Testis (tissue), 2 donors: ENCODE data around the gene HNF1B.

Experiments used
- POLR2A ChIP-seq: fragments of 450-650 bp; IDR thresholded peaks from one replicate; pipeline ENCODE4 v1.6.1; 2017; ENCODE audit warnings: antibody characterized with exemption, mild to moderate bottlenecking, moderate library complexity
- TF ChIP-seq, protein P1 (sequence below), 3 experiments: fragments of 450-650 bp in 2 of 3; fragments of 200-600 bp in 1 of 3; sonication (generic) in 1 of 3; IDR thresholded peaks; one replicate each; pipeline ENCODE4 v1.5.1; 2016 to 2019; ENCODE audit warnings: antibody characterized with exemption in 3 of 3, mild to moderate bottlenecking in 2 of 3, moderate library complexity in 1 of 3

- TF ChIP-seq, protein P1, sequence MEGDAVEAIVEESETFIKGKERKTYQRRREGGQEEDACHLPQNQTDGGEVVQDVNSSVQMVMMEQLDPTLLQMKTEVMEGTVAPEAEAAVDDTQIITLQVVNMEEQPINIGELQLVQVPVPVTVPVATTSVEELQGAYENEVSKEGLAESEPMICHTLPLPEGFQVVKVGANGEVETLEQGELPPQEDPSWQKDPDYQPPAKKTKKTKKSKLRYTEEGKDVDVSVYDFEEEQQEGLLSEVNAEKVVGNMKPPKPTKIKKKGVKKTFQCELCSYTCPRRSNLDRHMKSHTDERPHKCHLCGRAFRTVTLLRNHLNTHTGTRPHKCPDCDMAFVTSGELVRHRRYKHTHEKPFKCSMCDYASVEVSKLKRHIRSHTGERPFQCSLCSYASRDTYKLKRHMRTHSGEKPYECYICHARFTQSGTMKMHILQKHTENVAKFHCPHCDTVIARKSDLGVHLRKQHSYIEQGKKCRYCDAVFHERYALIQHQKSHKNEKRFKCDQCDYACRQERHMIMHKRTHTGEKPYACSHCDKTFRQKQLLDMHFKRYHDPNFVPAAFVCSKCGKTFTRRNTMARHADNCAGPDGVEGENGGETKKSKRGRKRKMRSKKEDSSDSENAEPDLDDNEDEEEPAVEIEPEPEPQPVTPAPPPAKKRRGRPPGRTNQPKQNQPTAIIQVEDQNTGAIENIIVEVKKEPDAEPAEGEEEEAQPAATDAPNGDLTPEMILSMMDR (IDR thresholded peaks at IDR 0.05): no peak
- no peak for TF ChIP-seq POLR2A
Measured at GRCh38 chr17:37698132-37698910, 46.5 kb downstream of the HNF1B start.
